NCI-H146 (cell line): ENCODE results near the gene MCMBP.
"Not testable (repeated sequence)": the region's sequence is repeated elsewhere in the genome, so short reads cannot be mapped to it uniquely, and the experiment has no call there.

Experiments used
- DNase-seq: peaks from one replicate; lab custom pipeline; 2025; lab: John Stamatoyannopoulos, UW

MCMBP gene

GRCh38 chr10:119878524-119878923 is 5.9 kb upstream of the MCMBP start:
- no peak for DNase-seq

DNA sequence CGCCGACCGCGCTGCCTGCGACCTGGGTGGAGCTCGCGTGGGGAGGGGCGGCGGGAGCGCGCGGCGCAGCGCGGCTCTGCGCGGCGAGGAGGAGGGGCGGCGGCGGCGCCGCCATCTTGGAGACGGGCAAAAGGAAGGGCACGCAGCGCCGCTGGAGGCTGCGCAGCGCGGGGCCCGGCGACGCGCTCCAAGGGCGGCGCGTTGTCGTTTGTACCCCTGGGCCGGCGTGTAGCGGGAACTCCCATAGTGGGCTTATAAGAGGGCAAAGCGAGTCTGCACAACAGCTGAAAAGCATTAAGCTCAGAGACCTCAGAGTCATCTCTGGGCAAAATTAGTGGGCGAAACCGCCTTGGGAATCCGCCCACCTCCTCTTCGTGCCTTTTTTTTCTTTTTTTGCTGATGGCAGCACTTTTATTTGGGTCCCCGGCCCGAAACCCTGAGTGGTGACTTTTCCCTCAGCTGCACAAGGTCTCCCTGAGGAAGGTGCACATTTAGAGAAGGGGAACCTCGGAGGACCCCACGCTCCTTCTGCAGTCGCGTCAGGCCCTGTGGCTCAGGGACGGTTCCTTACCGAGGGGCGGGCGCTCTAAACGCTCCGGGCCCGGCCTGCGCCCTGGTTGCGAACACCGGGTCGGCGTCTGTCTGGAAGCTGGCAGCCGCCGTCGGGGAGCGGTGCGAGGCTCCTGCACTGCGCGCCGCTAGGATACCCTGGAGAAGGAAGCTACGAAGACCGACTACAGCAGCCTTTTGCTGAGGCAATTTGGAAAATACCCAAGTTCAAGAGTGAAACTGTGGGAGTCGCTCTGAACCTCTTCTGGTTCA is 428 bp upstream of the MCMBP start:
- peak; percentile 90 for DNase-seq

DNA sequence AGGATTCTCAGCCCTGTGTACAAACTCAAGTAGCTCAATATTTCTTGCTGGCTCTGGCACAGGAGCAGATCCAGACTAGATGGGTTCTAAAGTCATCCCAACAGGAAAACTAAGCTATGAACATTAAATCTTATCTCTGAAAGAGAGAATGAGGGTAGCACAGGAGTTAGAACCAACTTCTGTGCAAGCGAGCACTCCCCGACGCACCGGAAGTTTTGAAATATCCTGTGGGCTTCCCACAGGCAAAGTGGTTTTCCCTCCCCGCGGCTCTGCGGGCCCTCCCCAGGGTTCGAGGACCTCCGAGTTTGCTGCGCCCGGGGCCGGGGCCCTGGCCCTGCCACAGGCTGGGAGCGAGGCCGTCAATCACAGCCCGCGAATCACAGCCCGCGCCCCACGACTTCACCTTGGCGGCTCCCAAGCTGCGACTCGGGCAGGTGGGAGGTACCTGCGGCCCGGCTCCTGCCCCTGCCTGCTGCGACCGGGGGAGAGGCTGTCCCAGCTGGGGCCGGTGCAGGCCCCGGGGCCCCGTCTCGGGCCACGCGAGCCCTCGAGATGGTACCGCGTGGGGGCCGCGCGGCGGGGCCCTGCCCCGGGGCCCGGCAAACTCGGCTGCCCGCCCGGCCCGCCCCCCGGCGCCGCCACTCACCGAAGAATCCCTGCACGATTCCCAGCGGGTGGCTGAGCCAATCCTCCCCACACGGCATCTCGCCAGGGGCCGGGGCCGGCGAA is 598 bp downstream of the MCMBP start:
- DNase-seq = peak; percentile 68

- DNase-seq = not testable (repeated sequence)
These were observed 3.2 kb downstream of the MCMBP start for GRCh38 chr10:119869398-119869797.

GRCh38 chr10:119867317-119867716 is 5.3 kb downstream of the MCMBP start:
- no peak for DNase-seq

DNA sequence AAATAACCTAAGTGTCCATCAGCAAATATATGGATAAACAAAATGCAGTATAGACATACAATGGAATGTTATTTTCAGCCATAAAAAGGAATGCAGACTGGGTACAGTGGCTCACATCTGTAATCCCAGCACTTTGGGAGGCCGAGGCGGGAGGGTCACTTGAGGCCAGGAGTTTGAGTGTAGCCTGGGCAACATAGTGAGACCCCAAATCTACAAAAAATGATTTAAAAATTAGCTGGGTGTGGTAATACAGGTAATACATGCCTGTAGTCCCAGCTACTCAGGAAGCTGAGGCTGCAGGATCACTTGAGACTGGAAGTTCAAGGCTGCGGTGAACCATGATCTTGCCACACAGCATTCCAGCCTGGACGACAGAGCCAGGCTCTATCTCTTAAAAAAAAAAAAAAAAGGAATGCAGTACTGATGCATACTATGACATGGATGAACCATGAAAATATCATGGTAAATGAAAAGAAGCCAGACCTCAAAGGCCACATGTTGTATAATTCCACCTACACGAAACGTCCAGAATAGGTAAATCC is 6.9 kb downstream of the MCMBP start:
- no peak for DNase-seq

DNA sequence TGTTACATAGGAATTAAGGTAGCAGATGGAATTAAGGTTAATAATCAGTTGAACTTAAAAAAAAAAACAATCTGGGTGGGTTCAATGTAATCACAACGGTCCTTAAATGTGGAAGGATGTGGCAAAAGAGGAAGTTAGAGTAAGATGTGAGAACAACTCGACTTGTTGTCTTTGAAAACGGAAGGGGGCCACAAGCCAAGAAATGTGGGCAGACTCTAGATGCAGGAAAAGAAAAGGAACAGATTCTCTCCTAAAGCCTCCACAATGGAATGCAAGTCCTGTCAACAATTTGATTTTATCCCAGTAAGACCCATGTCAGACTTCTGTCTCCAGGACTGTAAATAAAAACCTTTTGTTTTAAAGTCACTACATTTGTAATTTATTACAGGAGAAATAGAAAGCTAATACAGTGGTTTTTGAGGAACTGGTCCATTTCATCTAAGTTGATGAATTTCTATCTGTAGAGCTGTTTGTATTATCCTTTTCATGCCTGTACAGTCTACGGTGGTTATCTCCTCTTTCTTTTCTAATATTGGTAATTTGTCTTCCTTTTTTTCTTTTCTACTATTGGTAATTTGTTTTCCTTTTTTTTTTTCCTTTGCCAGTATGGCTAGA is 8.6 kb downstream of the MCMBP start:
- no peak for DNase-seq

DNA sequence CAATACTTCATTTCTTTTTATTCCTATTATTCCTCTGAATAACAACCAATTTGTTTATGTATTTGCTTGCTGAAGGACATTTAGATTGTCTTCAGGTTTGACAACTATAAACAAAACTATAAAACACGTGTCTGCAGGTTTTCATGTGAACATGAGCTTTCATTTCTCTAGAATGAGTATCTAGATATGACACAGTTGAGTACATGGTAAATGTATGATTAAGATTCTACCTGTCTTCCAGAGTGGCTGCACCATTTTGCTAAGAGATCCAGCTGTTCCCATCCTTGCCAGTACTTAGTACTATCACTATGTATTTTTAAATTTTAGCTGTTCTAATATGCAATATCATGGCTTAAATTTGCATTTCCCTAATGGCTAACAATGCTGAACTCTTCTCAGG is 10.1 kb downstream of the MCMBP start:
- no peak for DNase-seq

DNA sequence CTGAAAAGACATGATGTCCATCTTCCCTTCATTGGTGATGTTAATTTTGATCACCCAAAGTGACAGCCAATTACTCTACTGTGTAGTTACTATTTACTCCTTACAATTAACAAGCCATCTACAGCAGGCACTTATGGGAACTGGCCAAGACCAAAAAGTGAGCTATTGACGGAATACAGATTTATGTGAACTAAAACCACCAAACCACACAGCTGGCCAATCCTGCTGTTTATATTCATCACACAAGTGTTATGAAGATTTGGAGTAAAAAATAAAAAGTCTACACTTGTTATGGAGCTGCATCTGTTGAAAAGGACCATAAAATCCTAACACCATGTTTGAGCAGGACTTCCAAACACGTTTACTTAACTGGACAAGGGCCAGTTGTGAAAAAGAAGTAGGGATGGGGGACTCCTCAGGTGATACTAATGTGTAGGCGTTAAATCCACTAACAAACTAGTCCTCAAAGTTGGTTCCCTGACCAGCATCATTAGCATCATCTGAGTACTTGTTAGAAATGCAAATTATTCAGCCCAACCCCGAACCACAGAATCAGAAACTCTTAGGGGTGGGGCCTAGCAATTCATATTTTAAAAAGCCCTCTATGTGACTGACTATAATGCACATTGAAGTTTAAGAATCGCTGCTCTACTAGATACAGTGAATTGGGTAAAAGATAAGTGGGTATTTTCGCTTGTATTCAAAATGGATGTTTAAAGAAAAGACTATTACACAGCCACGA is 11.6 kb downstream of the MCMBP start:
- DNase-seq = no peak

- peak; percentile 12 for DNase-seq
These were observed 13.0 kb downstream of the MCMBP start for GRCh38 chr10:119859420-119860258.

DNA sequence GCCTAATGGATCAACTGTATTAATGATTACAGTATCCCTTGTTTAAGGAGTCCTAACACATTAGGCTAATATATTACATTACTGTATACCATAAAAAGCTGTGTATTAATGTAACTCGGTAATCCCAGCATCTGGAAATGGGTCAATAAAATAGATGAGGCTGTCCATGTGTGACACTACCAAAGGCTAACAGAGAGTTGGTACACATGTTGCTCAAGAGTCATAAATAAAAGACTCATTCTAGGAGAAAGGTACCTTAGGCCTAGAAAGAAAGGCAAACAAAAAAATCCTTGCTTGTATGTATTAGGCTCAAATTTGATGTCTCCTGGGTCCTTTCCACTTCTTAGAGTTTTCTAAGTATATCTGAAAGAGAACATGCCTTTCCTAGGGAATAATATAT is 14.6 kb downstream of the MCMBP start:
- DNase-seq = no peak

- no peak for DNase-seq
These were observed 19.1 kb downstream of the MCMBP start for GRCh38 chr10:119853574-119853973.

GRCh38 chr10:119852822-119853221 is 19.8 kb downstream of the MCMBP start:
- DNase-seq = no peak

DNA sequence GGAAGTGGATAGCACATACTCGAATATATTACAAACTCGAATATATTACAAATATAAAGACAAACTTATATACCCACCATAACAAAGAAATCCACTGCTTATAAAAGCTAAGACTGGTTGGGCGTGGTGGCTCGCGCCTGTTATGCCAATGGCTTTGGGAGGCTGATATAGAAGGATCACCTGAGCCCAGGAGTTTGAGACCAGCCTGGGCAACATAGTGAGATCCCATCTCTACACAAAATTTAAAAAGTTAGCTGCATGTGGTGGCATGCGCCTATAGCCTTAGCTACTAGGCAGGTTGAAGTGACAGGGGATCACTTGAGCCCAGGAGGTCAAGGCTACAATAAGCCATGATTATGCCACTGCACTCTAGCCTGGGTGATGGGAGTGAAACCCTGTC is 20.4 kb downstream of the MCMBP start:
- no peak for DNase-seq

GRCh38 chr10:119849944-119850343 is 22.7 kb downstream of the MCMBP start:
- no peak for DNase-seq

- DNase-seq = no peak
These were observed 23.4 kb downstream of the MCMBP start for GRCh38 chr10:119849031-119849789.

DNA sequence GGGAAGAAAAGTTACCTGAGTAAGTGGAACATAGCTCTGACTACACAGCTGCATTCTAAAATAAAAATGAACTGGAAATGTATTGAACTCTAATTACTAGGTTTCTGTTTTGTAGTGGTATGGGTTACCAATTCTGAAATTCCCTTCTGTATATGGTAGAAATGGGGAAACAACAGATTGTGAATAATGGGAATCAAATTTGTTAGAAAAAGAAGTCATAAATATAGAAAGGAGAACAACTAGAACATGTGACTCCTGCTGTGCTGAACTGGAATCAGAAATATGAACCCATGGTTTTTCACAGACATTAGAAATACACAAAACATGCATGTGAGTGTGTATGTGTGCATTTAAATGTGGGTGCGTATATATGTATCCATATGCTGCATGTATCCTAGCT is 27.0 kb downstream of the MCMBP start:
- no peak for DNase-seq

- DNase-seq = no peak
These were observed 38.5 kb downstream of the MCMBP start for GRCh38 chr10:119834188-119834587.

DNA sequence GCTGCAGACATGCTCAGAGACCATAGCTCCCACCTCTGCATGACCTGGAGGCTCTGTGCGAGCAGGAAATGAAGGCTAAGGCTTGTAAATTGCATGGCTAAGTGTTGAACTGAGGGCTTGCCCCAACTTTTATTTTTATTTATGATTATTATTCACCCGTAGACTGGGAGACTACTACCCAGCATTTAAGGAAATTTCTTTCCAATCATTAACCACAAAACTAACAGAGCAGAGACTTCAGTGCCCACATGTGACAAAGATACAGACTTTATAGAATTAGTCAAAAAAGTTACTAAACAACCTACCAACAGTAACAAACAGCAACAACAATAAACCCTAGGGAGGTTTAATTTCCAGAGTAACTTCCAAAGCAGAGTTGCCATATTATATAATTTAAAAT is 39.7 kb downstream of the MCMBP start:
- DNase-seq = no peak

DNA sequence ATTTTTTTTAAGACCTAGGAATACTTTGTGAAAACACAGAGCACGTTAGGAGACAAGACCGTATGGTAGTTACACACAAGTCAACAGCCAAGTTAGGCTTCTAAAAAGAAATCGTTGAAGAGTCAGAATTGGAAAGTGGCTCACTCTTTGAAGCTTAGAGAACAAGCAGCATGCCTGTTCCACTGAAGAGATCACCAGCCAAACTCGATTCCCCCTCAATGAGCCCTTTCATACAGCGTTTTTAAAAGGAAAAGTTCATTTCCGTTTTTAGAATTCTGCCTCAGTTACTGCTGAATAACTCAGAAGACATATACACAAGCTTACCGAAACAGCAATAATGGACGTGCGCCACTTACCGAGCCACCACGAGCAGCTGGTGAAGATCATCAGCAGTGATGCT is 41.0 kb downstream of the MCMBP start:
- DNase-seq = no peak
